Tibial artery (tissue), 4 donors: Measurements from ENCODE around the gene SNX12.
"Not testable (repeated sequence)": the region's sequence is repeated elsewhere in the genome, so short reads cannot be mapped to it uniquely, and the experiment has no call there.

ENCODE experiments used
- DNase-seq, 2 donors: peaks; one replicate each; pipeline ENCODE4 v3.0.0-alpha.2; 2019
- H3K27ac ChIP-seq, 2 donors: fragments of 200-600 bp; sonication (generic) in 1 of 2; 1 replicate in 1 of 2; 2 replicates in 1 of 2; pipeline ENCODE4 v1.5.1; 2018 to 2019; ENCODE audit warnings: mild to moderate bottlenecking in 1 of 2
- H3K27me3 ChIP-seq, 2 donors: fragments of 200-600 bp; sonication (generic) in 1 of 2; one replicate each; pipeline versions ENCODE4 v1.5.1 to v1.6.0; 2016 to 2019
- H3K36me3 ChIP-seq, 3 donors: fragments of 200-600 bp; sonication (generic) in 2 of 3; one replicate each; pipeline ENCODE4 v1.5.1; 2016 to 2019; ENCODE audit warnings: mild to moderate bottlenecking in 2 of 3
- H3K4me1 ChIP-seq, 4 donors: fragments of 200-600 bp; sonication (generic) in 2 of 4; 1 replicate in 3 of 4; 2 replicates in 1 of 4; pipeline ENCODE4 v1.5.1; 2016 to 2019
- H3K4me3 ChIP-seq, 2 donors: fragments of 200-600 bp; sonication (generic) in 1 of 2; 1 replicate in 1 of 2; 2 replicates in 1 of 2; pipeline ENCODE4 v1.5.1; 2018 to 2019; ENCODE audit warnings: mild to moderate bottlenecking in 2 of 2
- H3K9me3 ChIP-seq, 3 donors: fragments of 200-600 bp; sonication (generic) in 1 of 3; one replicate each; pipeline ENCODE4 v1.5.1; 2016 to 2019
- intact Hi-C: fragments of 100-400 bp; cut with DNase I; formaldehyde crosslinking; loops from one replicate; pipeline ENCODE4 v1.15.0; 2023; ENCODE audit warnings: low total_unique reads
- TF ChIP-seq, protein P1 (sequence below), 2 experiments: fragments of 200-600 bp in 1 of 2; fragments of 450-650 bp in 1 of 2; IDR thresholded peaks; one replicate each; pipeline ENCODE4 v1.5.1; 2017 to 2019; ENCODE audit warnings: antibody characterized with exemption in 2 of 2, mild to moderate bottlenecking in 1 of 2, moderate library complexity in 1 of 2

Gene SNX12

GRCh38 chrX:71053217-71053621, 14.9 kb downstream of the SNX12 start:
- Histone ChIP-seq H3K27me3 (no peaks in the 10 kb centered on the region), H3K4me3 (no peak overlapping the region), H3K27ac (no peak overlapping the region), H3K4me1 (no peaks in the 10 kb centered on the region), H3K9me3 (no peaks in the 10 kb centered on the region), H3K36me3 (peaks cover 0 to 6% (median 0%) of the 10 kb centered on the region in 3 donors)
- no peak for DNase-seq
- TF ChIP-seq, protein P1, sequence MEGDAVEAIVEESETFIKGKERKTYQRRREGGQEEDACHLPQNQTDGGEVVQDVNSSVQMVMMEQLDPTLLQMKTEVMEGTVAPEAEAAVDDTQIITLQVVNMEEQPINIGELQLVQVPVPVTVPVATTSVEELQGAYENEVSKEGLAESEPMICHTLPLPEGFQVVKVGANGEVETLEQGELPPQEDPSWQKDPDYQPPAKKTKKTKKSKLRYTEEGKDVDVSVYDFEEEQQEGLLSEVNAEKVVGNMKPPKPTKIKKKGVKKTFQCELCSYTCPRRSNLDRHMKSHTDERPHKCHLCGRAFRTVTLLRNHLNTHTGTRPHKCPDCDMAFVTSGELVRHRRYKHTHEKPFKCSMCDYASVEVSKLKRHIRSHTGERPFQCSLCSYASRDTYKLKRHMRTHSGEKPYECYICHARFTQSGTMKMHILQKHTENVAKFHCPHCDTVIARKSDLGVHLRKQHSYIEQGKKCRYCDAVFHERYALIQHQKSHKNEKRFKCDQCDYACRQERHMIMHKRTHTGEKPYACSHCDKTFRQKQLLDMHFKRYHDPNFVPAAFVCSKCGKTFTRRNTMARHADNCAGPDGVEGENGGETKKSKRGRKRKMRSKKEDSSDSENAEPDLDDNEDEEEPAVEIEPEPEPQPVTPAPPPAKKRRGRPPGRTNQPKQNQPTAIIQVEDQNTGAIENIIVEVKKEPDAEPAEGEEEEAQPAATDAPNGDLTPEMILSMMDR (IDR thresholded peaks at IDR 0.05), result no peak
- intact Hi-C loops, result no loop called here

GRCh38 chrX:71052721-71053120, 15.4 kb downstream of the SNX12 start:
- Histone ChIP-seq H3K4me3 (no peak overlapping the region), H3K36me3 (peaks cover 0 to 2% (median 0%) of the 10 kb centered on the region in 3 donors), H3K27me3 (no peaks in the 10 kb centered on the region), H3K9me3 (no peaks in the 10 kb centered on the region), H3K27ac (no peak overlapping the region), H3K4me1 (no peaks in the 10 kb centered on the region)
- TF ChIP-seq, protein P1 (IDR thresholded peaks at IDR 0.05), result no peak
- no peak for DNase-seq
- intact Hi-C loops, result no loop called here

- intact Hi-C loops, H3K27me3 ChIP-seq, H3K9me3 ChIP-seq, H3K4me1 ChIP-seq, H3K36me3 ChIP-seq, DNase-seq, H3K4me3 ChIP-seq, H3K27ac ChIP-seq: not testable (repeated sequence)
Measured at GRCh38 chrX:71047891-71048290, 20.2 kb downstream of the SNX12 start.

DNA sequence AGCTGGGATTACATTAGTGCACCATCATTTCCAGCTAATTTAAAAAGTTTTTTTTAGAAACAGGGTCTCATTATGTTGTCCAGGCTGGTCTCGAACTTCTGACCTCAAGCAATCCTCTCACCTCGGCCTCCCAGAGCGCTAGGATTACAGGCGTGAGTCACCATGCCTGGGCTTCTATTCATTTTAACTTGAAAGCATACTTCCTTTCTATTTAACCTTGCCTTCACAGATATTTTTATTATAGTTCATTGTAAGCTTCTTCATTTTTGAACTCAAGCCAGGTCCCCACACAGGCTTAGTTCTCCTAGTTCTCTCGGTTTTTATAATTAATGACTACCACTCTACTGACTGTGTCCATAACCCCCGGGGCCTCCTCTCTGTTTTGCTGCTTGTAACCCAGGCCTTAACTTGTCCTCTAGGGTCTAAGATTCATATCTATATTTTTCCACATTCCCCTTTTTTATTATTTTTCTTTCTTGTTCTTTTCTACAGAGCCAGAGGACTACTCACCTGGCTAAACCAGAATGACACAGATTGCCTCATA, 50.7 kb downstream of the SNX12 start:
- TF ChIP-seq, protein P1 (IDR thresholded peaks at IDR 0.05), result no peak
- Histone ChIP-seq H3K27ac (no peak overlapping the region), H3K36me3 (no peaks in the 10 kb centered on the region), H3K4me3 (no peak overlapping the region), H3K9me3 (no peaks in the 10 kb centered on the region), H3K27me3 (no peaks in the 10 kb centered on the region), H3K4me1 (no peaks in the 10 kb centered on the region)
- intact Hi-C loops, result no loop called here
- no peak for DNase-seq
